GM21528 (cell line): ENCODE data around the gene SASH3.
A peak's percentile ranks its signal among the peaks of the same experiment; 100 is the strongest.

Experiments used
- ATAC-seq: cut with Tn5 transposase; IDR thresholded peaks from one replicate; pipeline ENCODE4 v1.9.1; 2021; ENCODE audit warnings: mild to moderate bottlenecking, moderate library complexity; ENCODE audit not compliant: unreplicated experiment, low FRiP score

Gene SASH3

GRCh38 chrX:129755779-129756650, 23.7 kb upstream of the SASH3 start:
- no peak for ATAC-seq

- ATAC-seq = no peak
Measured at GRCh38 chrX:129759576-129760061, 20.1 kb upstream of the SASH3 start.

DNA sequence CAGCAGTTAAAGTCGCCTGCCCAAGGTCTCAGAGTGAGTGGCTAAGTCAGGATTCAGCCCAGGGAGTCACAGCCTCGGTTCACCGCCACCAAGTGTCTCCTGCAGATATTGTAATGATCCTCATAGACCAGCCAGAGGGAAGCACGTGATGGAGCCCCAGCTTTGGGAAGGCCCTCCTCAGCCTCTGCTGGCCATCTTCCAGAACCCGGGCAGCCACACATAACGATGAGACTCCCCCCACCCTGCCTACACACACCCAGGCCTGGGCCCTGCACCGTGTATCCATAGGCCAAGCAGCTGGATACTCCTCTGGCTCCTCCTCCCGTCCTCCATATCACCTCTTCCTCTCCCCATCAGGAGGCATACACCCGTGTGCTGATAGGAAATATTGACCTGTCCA, 19.6 kb upstream of the SASH3 start:
- ATAC-seq = no peak

DNA sequence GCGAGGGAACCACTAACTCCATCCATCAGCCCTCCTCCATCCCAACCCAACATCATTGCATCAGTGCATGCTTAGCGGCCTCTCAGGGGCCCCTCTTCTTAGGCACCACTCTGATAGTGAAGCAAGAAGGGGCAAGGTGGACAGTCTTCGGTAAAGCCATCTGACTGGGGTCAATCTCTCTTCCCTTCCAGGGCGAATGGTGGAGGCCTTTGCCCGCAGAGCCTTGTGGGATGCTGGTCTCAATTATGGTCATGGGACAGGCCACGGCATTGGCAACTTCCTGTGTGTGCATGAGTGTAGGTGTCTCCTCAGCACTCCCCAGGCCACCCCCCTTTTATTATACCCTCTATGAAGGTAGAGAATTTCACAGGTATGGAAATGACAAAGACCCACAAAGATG, 18.8 kb upstream of the SASH3 start:
- no peak for ATAC-seq

GRCh38 chrX:129761596-129761995, 18.2 kb upstream of the SASH3 start:
- ATAC-seq = no peak

DNA sequence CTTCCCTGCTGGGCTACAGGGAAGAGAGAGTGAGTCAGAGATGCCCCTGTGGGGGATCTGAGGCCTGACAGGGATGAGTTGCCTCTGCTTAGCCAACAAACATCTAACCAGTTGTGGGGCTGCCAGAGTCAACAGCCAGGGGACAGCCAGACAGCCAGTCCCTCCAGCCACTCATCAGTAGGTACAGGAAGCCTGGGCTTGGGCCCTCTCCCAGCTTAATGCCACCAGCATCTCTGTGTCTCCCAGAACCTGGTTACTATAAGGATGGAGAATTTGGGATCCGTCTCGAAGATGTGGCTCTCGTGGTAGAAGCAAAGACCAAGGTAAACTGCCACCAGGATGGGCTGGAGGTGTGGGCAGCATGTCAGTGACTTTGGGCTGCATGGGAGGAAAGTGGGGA, 17.3 kb upstream of the SASH3 start:
- ATAC-seq = no peak

- no peak for ATAC-seq
Measured at GRCh38 chrX:129763666-129764065, 16.1 kb upstream of the SASH3 start.

DNA sequence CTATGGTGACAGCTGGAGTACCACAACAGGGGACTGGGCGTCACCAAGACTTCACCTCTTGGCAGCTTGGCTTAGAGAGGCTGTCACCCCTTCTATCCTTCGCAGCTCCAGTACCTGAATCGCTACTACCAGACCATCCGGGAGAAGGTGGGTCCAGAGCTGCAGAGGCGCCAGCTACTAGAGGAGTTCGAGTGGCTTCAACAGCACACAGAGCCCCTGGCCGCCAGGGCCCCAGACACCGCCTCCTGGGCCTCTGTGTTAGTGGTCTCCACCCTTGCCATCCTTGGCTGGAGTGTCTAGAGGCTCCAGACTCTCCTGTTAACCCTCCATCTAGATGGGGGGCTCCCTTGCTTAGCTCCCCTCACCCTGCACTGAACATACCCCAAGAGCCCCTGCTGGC, 11.6 kb upstream of the SASH3 start:
- ATAC-seq = no peak

- ATAC-seq = no peak
Measured at GRCh38 chrX:129768586-129769466, 10.9 kb upstream of the SASH3 start.

GRCh38 chrX:129769467-129770154, 10.1 kb upstream of the SASH3 start:
- ATAC-seq = peak; percentile 50

- ATAC-seq = no peak
Measured at GRCh38 chrX:129771266-129771995, 8.3 kb upstream of the SASH3 start.

DNA sequence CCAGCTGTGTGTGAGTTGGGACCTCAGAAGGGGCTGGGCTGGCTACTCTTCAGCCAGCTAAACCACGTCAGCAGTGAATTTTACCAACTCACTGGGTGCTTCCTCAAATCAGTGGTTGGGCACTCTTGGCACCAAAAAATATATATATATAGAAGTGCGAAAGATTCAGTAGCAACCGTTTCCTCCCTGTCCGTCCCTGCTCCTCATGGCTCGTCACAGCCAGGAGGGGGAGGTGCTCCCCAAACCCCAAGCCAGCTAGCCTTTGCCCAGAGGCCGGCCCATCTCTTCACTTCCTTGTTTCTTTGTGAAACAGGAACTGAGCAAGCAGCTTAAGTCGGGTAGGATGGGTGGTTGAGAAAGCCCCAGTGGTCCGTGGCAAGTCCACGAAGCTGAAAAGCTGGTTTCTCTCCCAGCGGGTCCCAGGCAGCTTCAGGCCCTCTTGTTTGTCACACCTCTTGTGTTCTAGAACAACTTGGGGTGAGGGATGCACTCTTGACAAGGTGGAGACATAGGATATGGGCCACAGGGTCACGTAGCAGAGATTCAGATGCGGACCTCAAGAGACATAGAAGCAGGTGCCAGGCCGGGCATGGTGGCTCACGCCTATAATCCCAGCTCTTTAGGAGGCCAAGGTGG, 6.8 kb upstream of the SASH3 start:
- peak; percentile 66 for ATAC-seq

DNA sequence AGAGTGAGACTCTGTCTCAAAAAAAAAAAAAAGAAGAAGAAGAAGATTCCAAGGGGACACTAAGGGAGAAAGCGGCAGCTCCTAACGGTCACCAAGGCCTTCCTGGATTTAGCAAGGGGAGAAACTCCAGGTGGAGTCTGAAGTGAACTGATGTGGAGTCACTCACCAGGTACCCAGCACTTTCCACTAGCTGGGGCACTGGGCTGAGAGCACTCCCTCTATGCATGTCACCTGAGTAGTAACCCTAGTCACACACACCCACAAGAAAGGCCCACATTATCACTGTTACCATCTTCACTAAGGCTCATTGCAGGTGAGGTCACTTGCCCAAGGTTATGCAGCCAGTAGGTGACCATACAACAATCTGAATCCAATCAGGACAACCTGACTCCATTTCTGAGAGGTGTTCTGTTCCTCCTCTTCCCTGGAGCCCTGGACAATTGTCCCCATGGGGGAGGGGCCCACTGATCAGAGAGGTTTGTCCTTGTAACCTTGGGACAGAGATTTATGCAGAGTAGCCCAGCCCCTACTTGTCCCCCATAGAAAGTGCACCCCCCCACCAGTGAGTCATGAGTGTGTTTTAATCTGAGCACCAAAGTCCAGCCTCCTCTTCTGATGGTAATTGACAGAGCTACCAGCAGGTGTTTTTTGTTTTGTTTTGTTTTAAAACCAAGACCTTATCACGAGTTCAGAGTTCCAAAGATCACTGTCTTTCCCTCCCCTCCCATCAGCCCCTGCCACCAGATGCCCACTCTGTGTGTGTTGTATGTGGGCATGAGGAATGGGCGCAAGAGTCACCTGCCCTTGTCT, 5.9 kb upstream of the SASH3 start:
- no peak for ATAC-seq

DNA sequence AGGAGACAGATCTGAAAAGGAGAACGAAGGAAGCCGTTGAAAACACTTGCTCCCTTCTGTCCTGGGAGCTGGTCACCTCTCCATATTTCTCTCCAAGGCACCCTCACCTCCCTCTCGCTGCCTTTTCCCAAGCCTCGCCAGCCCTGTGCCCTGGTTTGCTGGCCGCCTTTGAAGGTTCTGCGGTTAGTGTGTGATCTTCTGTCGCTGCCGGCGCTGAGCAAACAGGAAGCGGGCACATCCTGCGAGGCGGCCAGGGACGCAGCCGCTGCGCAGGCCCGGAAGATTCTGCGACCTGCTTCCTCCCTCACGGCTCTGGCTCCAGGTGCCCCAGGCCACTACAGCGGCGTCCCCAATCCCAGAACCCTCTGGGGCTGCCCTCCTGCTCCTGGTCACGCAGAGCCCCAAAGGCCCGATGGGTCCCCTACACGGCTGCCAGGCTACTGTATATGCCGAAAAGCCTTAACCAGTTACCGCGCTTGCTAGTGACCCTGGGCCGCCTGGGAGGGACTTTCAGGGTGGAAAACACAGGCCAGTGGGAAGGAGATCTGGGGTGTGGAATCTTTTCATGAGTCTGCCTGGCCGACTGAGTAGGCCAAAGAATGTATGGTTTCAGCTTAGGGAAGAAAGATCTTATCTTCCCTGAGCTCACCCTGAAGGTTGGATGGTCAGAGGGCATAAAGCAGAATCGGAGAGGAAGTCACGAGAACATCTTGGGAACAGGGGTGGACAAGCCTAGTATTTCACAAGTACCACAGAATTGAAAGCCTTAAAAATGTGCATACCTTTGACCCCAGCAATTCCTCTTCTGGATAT, 2.3 kb upstream of the SASH3 start:
- ATAC-seq = peak; percentile 31

DNA sequence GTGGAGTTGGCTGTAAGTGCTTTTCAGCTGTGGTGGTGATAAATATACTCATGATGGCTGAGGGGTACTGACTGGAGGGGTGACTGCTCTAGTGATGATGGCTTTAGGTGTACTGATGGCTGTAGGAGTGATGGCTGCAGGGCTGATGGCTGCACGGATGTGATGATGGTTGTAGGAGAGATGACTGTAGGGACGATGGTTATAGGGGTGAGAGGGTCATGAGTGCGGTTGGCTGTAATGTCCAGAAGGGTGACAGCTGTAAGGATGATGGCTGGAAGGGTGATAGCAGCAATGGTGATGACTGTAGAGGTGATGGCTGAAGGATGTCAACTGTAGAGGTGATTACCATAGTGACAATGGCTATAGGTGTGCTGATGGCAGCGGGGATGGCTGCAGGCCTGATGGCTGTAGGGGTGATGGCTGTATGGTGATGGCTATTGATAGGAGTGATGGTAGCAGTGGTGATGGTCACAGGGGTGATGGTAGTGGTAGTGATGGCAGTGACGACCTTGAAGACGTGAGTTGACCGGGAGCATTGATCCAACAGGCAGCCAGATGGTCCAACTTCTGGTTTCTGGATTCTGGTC, 570 bp upstream of the SASH3 start:
- no peak for ATAC-seq

GRCh38 chrX:129780441-129781105, 824 bp downstream of the SASH3 start:
- no peak for ATAC-seq

DNA sequence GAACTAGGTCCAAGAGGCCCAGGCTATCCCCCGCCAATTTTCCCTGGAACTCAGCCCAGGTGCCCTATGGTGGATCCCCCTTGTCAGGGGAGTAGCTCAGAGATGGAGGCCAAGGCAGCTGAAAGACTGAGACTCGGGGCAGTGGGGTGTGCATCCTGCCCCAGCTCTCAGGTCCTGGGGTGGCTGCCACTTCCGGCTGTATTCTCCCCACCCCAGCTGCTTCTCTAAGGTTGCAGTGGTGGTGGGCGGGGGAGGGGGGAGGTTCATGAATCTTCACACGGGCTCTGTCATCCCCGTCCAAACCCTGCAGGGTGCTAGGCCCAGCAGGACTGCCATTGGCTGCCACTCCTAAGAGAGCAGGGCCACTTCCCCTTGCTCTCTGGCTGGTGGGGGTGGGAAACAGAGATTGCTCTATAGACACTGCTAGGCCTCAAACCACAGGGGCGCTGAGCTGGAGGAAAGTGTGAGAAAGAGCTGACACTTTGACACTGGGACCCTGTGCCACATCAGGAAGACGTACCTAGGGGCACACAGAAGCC, 1.5 kb downstream of the SASH3 start:
- peak; percentile 68 for ATAC-seq
